Activated T-helper 1 cell treated with anti-CD3 and anti-CD28 coated beads, Interleukin-12 subunit alpha, Interleukin-12 subunit beta, Interleukin-2, Interleukin-4 antibody, amounts not matched to agents 30 ng/mL and 10 ng/mL and 1 ng/mL, durations not matched to agents 14 hours and 24 hours and 36 hours (primary cell): ENCODE data around the gene COMMD3. TPM values are rescaled to one million over a fixed set of nuclear protein-coding genes. Genes with fewer than 3 reads are reported as not detected.

Source experiments
- DNase-seq: peaks from one replicate; pipeline ENCODE4 v3.0.0; 2021; ENCODE audit warnings: low spot score
- H3K27ac Mint-ChIP-seq: one replicate; pipeline ENCODE4 v1.8.0; 2021; ENCODE audit warnings: mild to moderate bottlenecking, mixed read lengths
- H3K27me3 Mint-ChIP-seq: one replicate; pipeline ENCODE4 v1.8.0; 2022; ENCODE audit warnings: mild to moderate bottlenecking, moderate library complexity, mixed read lengths; ENCODE audit not compliant: insufficient read depth
- H3K36me3 Mint-ChIP-seq: one replicate; pipeline ENCODE4 v1.8.0; 2021; ENCODE audit warnings: low read depth, mixed read lengths
- H3K4me1 Mint-ChIP-seq: one replicate; pipeline ENCODE4 v1.8.0; 2021; ENCODE audit warnings: low read depth, mixed read lengths
- H3K4me3 Mint-ChIP-seq: one replicate; pipeline ENCODE4 v1.8.0; 2021; ENCODE audit warnings: mild to moderate bottlenecking, moderate library complexity, mixed read lengths
- H3K9me3 Mint-ChIP-seq: one replicate; pipeline ENCODE4 v1.8.0; 2021; ENCODE audit warnings: mixed read lengths
- intact Hi-C: fragments of 100-400 bp; cut with micrococcal nuclease; formaldehyde crosslinking; loops from one replicate; pipeline ENCODE4 v1.15.1; 2024
- total RNA-seq: library from RNA; stranded (reverse); gene quantifications from 2 replicates; pipeline ENCODE4 v1.2.3, GENCODE V29; 2022

COMMD3 gene
- total RNA-seq, 1 donor from 2014 or later: 78.7 TPM

DNA sequence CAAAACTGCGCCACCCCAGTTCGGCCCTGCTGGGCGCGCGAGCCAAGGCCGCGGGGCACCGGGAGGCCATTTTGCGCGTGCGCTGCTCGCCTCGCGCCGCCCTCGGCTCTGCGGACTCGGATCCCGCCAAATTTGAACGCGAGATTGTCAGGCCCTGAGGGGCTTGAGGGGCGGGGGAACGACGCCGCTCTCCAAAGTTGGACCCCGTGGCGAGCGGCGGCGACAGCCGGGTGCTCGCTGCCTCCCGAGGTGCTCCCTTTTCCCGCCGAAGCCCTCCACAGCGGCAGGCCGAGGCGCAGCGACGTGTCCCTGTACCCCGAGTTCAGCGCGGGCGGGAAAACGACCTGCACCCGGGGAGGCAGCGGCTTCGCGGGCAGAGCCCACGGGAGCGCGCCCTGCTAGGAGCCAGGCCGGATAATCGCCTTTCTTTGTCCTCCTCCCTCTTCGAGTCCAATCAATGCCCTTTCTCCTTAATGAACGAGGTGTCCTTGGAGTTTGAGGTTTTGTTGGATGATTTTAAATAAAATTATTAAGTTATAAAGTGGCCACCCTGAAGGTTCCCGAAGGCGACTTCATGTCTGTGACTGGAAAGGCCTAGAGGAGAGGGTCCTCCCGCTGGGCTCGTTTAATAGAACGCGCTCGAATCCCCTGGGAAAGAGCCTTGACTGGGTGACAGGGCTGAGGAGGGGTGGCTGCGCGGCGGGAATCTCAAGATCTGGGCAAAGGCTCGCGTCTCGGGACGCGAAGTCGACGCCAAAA is 18.4 kb downstream of the COMMD3 start:
- intact Hi-C loops: loop anchor here (1.0 kb wide), 1 partner anchor 10 kb away; no protein-coding TSS in a partner anchor
- H3K9me3 Mint-ChIP-seq: peaks cover 4% of the 10 kb centered on the region
- no peak for DNase-seq
- H3K4me1 Mint-ChIP-seq: peaks cover 42% of the 10 kb centered on the region
- H3K36me3 Mint-ChIP-seq: peaks cover 18% of the 10 kb centered on the region
- peak overlapping the region; percentile 74 for H3K4me3 Mint-ChIP-seq
- H3K27ac Mint-ChIP-seq: peak overlapping the region; percentile 67
- H3K27me3 Mint-ChIP-seq: peaks cover 38% of the 10 kb centered on the region

- intact Hi-C loops: loop anchor here (1.0 kb wide), 1 partner anchor 9 kb away; no protein-coding TSS in a partner anchor
Observed at GRCh38 chr10:22335173-22335933, 19.2 kb downstream of the COMMD3 start.

GRCh38 chr10:22338185-22338900 is 22.2 kb downstream of the COMMD3 start:
- Mint-ChIP-seq H3K9me3 (peaks cover 4% of the 10 kb centered on the region), H3K4me1 (peaks cover 45% of the 10 kb centered on the region), H3K4me3 (peak overlapping the region; percentile 63), H3K27me3 (peaks cover 65% of the 10 kb centered on the region), H3K36me3 (peaks cover 7% of the 10 kb centered on the region), H3K27ac (no peak overlapping the region)
- intact Hi-C loops: loop anchor here (1.0 kb wide), 1 partner anchor 13 kb away; no protein-coding TSS in a partner anchor
- DNase-seq: no peak

More at GRCh38 chr10:22335173-22335933, 19.2 kb downstream of the COMMD3 start:
- Mint-ChIP-seq H3K27me3 (peaks cover 46% of the 10 kb centered on the region), H3K27ac (peak overlapping the region; percentile 67), H3K4me3 (peak overlapping the region; percentile 74), H3K4me1 (peaks cover 49% of the 10 kb centered on the region), H3K36me3 (peaks cover 14% of the 10 kb centered on the region), H3K9me3 (peaks cover 4% of the 10 kb centered on the region)
- DNase-seq: peak; percentile 58

- Mint-ChIP-seq H3K27me3 (peaks cover 68% of the 10 kb centered on the region), H3K27ac (no peak overlapping the region), H3K36me3 (peaks cover 2% of the 10 kb centered on the region), H3K4me1 (peaks cover 40% of the 10 kb centered on the region), H3K4me3 (peak overlapping the region; percentile 63), H3K9me3 (no peaks in the 10 kb centered on the region)
- intact Hi-C loops: loop anchor here (1.0 kb wide), 1 partner anchor 14 kb away; no protein-coding TSS in a partner anchor
- DNase-seq: no peak
Observed at GRCh38 chr10:22338931-22339330, 22.7 kb downstream of the COMMD3 start.

GRCh38 chr10:22339761-22340328 is 23.7 kb downstream of the COMMD3 start:
- intact Hi-C loops: loop anchor here (1.0 to 10.0 kb wide), 11 partner anchors 27 to 1165 kb away; partner anchors contain the start of genes DNAJC1 and MSRB2
- H3K4me3 Mint-ChIP-seq: peak overlapping the region; percentile 86
- DNase-seq: no peak
- peaks cover 46% of the 10 kb centered on the region for H3K4me1 Mint-ChIP-seq
- H3K27ac Mint-ChIP-seq: peak overlapping the region; percentile 96
- H3K9me3 Mint-ChIP-seq: no peaks in the 10 kb centered on the region
- H3K27me3 Mint-ChIP-seq: peaks cover 77% of the 10 kb centered on the region
- peaks cover 5% of the 10 kb centered on the region for H3K36me3 Mint-ChIP-seq

DNA sequence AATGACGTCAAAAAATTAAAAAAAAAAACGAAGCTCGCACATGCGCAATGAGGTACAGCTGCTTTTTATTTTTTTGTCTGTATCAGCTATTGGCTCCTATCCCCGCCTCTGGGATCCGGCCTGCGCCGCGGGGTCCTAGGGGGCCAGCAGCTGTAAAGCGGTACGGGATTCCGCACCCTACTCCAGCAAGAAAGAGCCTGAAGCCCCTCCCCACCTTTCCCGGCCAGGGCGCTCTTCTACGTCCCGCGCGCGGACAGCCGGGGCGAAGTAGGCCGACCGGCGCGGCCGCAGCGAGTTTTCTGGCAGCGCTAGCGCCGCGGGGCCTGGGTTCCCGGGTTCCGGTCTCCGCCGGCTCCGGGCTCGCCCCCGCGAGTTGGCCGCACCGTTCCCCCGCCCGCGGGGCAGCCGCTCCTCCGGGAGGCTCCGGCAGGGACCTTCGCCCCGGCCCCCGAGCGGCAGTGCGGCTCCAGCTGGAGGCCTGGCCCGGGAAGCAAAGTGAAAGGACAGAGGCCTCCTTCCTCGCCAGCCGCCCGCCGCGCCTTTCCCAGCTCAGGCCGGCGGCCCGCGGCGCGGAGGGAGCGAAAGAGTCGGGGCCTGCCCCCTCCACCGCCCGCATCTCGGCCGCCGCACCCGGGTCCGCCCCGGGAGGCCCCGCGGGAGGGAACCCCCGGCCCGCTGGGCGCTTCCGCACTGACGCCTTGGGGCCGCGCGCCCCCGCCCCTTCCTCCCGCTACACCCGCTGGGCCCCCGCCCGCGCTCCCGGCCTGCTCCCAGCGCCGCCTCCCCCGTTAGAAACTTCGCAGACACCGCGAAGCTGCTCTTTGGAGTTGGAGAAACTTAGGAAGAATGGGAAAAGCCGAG is 24.4 kb downstream of the COMMD3 start:
- peak; percentile 67 for DNase-seq
- intact Hi-C loops: loop anchor here (1.0 to 10.0 kb wide), 12 partner anchors 26 to 1166 kb away; partner anchors contain the start of genes DNAJC1 and MSRB2
- Mint-ChIP-seq H3K9me3 (no peaks in the 10 kb centered on the region), H3K4me3 (peak overlapping the region; percentile 86), H3K36me3 (peaks cover 4% of the 10 kb centered on the region), H3K4me1 (peaks cover 47% of the 10 kb centered on the region), H3K27me3 (peaks cover 76% of the 10 kb centered on the region), H3K27ac (peak overlapping the region; percentile 96)

DNA sequence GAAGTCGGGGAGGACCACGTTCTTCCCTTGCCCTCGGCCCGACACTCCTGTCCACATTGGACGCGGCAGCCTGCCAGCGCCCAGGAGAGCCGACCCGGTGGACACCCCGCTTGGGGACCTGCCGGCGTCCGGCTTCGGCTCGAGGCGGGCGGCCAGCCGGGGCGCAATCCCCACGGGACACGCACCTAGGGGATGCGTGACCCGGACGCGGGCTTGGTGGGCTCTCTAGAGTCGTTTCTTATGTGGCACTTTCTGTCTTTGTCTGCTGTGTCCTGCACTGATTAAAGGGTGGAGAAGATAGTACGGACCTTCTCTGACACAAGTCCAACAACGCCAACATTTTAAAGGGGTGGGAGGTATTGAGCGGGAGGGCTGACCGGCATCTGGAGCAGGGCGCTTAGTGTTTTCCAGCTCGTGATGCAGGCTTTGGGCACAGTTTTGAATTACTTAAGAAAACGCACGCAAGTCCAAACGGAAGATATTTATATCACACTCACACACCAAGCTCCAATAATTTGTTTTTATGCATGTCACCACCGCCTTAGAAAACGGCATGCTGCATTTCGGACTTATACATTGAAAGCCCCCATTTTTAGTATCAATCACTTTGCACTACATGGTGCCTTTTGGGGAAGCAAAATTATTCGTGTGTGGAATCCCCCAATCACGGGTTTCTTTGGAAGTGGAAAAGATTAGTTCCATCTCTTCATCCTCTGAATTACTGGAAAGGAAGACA is 25.2 kb downstream of the COMMD3 start:
- Mint-ChIP-seq H3K27me3 (peaks cover 81% of the 10 kb centered on the region), H3K9me3 (peaks cover 2% of the 10 kb centered on the region), H3K4me1 (peaks cover 50% of the 10 kb centered on the region), H3K27ac (peak overlapping the region; percentile 72), H3K36me3 (peaks cover 4% of the 10 kb centered on the region), H3K4me3 (peak overlapping the region; percentile 79)
- intact Hi-C loops: loop anchor here (1.0 to 10.0 kb wide), 9 partner anchors 25 to 1167 kb away; partner anchors contain the start of gene MSRB2
- DNase-seq: no peak

GRCh38 chr10:22341926-22342196 is 25.7 kb downstream of the COMMD3 start:
- Mint-ChIP-seq H3K27ac (peak overlapping the region; percentile 72), H3K27me3 (peaks cover 82% of the 10 kb centered on the region), H3K4me3 (peak overlapping the region; percentile 79), H3K36me3 (peaks cover 4% of the 10 kb centered on the region), H3K4me1 (peaks cover 51% of the 10 kb centered on the region), H3K9me3 (peaks cover 3% of the 10 kb centered on the region)
- intact Hi-C loops: loop anchor here (1.0 to 10.0 kb wide), 10 partner anchors 25 to 1167 kb away; partner anchors contain the start of gene MSRB2
- DNase-seq: no peak

DNA sequence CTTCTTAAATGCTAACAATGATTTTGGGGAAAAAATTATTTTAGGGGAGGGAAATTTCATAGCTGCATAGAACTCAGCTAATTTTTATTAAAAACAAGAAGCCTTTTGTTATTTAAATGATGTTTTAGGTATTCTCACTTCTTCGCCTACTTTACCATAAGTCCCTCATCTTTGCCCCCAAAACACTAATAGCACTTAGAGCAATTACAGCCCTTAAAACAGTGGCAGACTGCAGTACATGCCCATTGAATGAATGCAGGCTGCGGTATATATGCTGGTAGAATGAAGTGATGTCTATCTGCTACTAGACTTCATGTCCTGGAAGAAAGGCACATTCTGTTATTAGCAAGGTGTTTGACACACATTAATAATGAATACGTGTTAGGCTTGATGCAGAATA is 26.2 kb downstream of the COMMD3 start:
- DNase-seq: no peak
- intact Hi-C loops: loop anchor here (2.0 to 10.0 kb wide), 4 partner anchors 752 to 1168 kb away; partner anchors contain the start of gene MSRB2
- Mint-ChIP-seq H3K9me3 (peaks cover 3% of the 10 kb centered on the region), H3K4me1 (peaks cover 46% of the 10 kb centered on the region), H3K27ac (no peak overlapping the region), H3K27me3 (peaks cover 82% of the 10 kb centered on the region), H3K4me3 (no peak overlapping the region), H3K36me3 (peaks cover 4% of the 10 kb centered on the region)

GRCh38 chr10:22343731-22344130 is 27.5 kb downstream of the COMMD3 start:
- intact Hi-C loops: loop anchor here (1.0 to 10.0 kb wide), 6 partner anchors 8 to 1169 kb away; partner anchors contain the start of gene MSRB2
- Mint-ChIP-seq H3K27me3 (peaks cover 74% of the 10 kb centered on the region), H3K27ac (no peak overlapping the region), H3K9me3 (peaks cover 3% of the 10 kb centered on the region), H3K36me3 (peaks cover 4% of the 10 kb centered on the region), H3K4me3 (no peak overlapping the region), H3K4me1 (peaks cover 36% of the 10 kb centered on the region)
- no peak for DNase-seq

GRCh38 chr10:22344249-22344648 is 28.1 kb downstream of the COMMD3 start:
- intact Hi-C loops: loop anchor here (1.0 to 10.0 kb wide), 5 partner anchors 9 to 1169 kb away; partner anchors contain the start of gene MSRB2
- peaks cover 33% of the 10 kb centered on the region for H3K4me1 Mint-ChIP-seq
- DNase-seq: no peak
- peaks cover 4% of the 10 kb centered on the region for H3K36me3 Mint-ChIP-seq
- peak overlapping the region; percentile 72 for H3K4me3 Mint-ChIP-seq
- H3K9me3 Mint-ChIP-seq: peaks cover 3% of the 10 kb centered on the region
- H3K27me3 Mint-ChIP-seq: peaks cover 72% of the 10 kb centered on the region
- H3K27ac Mint-ChIP-seq: peak overlapping the region; percentile 68
